Measurements from ENCODE around the gene RAB36.
A peak's percentile ranks its signal among the peaks of the same experiment; 100 is the strongest.
"Not testable (repeated sequence)": the region's sequence is repeated elsewhere in the genome, so short reads cannot be mapped to it uniquely, and the experiment has no call there.

The RAB36 gene

GRCh38 chr22:23121000-23121421 lies 24.3 kb upstream of the RAB36 start:
- DNase-seq (ENCODE audit: low read depth): no peak

DNA sequence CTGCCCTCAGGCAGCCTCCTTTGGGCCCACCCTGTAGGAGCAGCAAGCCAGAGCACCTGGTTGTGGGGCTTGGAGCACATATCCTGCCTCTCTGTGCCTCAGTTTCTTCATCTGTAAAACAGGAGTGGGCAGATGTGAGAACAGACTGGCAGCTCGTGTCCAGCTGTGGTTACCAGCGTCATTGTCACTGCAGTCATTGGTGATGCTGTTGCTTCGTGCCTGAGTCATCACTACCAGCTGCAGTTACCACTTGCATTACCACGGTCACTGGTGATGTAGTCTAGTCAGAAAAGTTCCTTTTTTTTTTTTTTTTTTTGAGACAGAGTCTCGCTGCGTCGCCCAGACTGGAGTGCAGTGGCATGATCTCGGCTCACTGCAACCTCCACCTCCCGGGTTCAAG lies 23.9 kb upstream of the RAB36 start:
- DNase-seq (ENCODE audit: low read depth): no peak

- DNase-seq (ENCODE audit: low read depth): no peak
Observed at GRCh38 chr22:23122216-23122957, 22.9 kb upstream of the RAB36 start.

DNA sequence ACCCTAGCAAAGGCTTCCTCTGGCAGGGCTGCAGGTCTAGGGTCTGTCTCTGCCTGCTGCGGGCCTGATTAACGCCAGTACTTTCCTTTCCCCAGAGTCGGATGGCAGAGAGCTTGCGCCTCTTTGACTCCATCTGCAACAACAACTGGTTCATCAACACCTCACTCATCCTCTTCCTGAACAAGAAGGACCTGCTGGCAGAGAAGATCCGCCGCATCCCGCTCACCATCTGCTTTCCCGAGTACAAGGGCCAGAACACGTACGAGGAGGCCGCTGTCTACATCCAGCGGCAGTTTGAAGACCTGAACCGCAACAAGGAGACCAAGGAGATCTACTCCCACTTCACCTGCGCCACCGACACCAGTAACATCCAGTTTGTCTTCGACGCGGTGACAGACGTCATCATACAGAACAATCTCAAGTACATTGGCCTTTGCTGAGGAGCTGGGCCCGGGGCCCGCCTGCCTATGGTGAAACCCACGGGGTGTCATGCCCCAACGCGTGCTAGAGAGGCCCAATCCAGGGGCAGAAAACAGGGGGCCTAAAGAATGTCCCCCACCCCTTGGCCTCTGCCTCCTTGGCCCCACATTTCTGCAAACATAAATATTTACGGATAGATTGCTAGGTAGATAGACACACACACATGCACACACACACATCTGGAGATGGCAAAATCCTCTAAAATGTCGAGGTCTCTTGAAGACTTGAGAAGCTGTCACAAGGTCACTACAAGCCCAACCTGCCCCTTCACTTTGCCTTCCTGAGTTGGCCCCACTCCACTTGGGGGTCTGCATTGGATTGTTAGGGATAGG lies 22.1 kb upstream of the RAB36 start:
- DNase-seq (ENCODE audit: low read depth): no peak

DNA sequence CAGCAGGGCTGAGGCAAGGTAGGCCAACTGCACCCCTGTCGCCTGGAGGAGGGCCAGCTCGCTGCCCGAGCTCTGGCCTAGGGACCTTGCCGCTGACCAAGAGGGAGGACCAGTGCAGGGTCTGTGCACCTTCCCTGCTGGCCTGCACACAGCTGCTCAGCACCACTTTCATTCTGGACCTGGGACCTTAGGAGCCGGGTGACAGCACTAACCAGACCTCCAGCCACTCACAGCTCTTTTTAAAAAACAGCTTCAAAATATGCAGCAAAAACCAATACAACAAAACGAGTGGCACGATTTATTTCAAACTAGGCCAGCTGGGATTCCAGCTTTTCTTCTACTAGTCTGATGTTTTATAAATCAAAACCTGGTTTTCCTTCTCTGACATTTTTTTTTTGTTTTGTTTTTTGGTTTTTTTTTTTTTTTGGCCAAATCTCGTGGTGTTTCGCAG lies 21.4 kb upstream of the RAB36 start:
- no peak for DNase-seq (ENCODE audit: low read depth)

- DNase-seq (ENCODE audit: low read depth): no peak
Observed at GRCh38 chr22:23124611-23125511, 20.4 kb upstream of the RAB36 start.

DNA sequence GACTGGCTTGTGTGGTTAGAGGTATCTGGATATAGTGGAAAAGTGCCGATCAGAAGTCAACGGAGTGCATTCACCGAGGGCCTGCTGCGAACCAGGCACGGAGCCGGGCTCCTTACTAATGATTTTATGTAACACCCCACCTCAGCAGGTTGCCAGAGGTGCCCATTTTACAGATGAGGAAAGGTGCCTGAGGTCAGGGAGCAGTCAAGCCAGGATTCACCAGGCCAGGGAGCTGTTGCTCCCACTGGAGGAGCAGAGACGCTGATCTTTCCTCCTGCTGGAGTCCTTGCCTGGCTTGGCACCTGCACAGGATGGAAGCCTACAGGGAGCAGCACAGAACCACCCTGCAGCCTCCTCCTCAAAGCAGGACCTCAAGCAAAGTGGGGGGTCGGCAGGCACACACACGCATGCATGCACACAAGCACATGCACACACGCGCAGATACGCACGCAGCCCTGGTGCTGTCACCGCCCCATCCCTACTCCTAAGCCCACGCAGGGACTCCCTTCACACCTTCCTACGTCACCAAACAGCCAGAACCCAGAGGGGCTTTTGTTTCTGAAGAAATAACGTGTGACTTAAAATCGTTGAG lies 19.7 kb upstream of the RAB36 start:
- no peak for DNase-seq (ENCODE audit: low read depth)

DNA sequence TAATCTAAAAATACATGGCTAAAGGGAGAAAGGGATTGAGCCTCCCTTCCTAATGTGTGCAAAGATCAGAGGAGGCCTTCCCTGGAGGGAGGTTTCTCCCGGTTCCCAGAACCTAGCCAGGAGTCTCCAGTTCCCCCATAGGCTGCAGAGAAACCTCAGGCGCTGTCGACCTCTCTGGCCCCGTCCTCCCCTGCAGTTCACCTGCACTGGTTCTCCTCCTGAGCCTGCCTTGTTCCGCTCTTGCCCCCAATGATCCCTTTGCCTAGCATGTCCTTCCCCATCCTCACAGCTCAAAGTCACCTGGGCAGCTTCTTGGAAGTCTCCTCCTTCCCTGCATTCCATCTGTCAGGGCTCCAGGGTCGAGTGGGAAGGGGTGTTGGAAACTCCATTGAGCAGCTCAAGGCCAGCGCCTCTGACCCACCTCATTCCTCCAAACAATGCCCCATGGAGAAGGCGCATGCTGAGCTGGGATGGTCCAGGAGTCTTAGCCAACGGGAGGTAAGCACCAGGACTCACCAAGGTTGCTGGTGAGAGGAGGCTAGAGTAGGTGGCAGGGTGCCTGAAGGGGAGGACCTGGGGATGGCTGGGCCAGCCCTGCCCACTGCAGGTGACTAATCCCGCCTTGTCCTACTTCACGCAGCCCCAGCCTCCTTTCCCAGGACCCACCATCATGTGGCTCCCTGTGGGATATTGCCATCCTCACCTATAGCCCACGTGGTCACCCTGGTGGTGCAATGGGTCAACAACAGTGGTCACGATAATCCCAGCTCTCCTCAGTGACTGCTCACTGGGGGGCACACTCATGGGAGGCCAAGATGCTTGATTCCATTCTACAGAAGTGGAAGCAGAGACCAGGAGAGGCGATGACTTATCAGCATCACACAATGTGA lies 18.9 kb upstream of the RAB36 start:
- no peak for DNase-seq (ENCODE audit: low read depth)

DNA sequence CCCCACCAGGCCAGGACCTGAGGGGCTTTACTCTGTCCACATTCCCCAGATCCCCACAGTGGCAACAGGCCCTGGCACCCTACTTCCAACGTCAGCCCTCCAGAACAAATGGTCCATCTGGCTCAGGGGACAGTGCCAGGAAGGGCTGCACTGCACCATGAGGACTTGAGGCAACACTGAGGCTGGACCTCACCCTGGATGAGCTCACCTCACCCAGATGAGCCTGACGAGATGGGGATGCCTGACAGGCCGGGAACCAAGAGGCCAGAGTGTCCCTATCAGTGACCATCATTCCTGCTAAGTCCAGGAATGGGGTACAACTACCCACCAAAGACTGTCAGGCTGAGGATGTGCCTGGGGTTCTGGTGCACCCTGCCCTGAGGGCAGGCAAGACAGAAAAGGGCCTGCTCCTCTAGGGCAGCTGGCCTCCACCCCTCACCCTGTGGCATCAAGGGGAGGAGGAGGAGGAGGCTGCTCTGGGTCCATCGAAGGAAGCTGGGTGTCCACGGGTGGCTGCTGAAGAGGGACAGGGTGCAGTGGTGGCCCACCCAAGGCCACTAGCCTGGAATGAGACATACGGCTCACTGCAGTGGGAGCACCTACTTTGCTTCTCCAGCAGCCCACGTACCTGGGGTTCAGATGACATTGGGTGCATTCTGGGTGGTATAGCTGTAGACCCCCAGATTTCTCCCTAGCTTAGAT lies 18.1 kb upstream of the RAB36 start:
- DNase-seq (ENCODE audit: low read depth): no peak

DNA sequence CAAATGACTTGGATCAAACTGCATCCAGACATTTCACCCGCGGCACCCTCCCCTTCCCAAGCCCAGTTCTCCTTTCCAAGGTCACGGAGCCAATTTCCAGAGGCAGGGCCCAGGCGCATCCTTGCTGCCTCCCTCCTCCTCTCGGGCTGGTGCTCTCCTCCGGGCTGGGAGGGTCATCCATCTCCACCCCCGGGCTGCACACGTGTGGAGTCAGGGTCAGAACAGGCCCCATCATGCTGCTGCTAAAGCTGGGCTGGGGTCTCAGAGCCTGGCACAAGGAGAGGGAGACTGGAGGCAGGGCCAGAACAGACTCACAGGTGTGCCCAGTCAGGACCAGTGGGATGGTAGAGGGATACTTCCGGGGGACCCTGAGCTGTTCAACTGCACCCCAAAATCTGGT lies 17.5 kb upstream of the RAB36 start:
- DNase-seq (ENCODE audit: low read depth): no peak

DNA sequence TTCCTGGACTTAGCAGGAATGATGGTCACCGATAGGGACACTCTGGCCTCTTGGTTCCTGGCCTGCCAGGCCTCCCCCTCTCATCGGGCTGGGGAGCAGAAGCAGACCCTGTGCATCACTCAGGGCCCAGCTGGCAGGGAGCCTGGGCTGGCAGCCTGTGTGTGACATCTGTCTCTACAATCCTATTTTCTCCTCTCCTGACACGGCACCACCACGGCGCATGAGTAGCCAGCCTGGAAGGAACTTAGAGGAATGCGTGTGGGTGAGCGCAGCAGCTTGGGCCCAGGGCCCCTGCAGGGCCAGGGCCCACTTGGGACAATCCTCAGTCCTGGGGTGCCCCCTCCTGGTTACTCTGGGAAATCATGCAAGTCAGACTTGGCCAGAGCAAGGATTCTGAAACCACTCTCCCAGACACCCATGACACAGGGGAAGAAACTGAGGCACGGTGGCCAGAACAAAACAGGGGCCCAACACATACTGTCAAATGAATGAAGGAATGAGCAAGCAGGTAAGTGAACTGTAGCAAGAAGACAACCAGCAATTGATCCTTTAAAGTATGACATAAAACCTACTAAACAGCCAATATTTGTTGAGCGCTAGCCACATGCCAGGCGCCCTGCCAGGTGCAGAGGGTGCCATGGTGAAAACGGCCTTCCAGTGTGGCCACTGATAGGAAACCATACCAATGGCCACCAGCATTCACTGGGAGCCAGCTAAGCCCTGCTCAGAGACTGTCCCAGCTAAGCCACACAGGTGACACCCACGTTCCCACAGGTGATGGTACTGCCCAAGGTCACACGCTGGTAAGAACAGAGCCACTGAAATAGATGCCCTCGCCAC lies 16.8 kb upstream of the RAB36 start:
- peak; percentile 70 for DNase-seq (ENCODE audit: low read depth)

DNA sequence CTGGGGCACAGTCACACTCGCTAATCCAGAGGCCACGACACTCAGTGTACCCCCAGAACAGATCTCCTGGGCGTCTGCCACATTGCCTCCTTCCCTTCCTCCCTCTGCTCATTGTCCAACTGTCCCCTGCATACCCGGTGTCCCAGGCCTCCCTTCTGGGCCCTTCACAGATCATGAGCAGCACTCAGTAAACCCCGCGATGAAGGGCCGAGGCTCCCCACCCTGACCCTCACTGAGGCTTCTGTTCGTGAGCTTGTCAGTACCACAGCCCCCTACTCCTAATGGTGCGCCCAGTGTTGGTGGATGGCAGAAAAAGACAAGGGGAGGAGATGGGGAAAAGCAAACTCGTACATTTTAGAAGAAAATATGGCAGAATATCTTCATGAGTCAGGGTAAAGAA lies 16.1 kb upstream of the RAB36 start:
- DNase-seq (ENCODE audit: low read depth): no peak

DNA sequence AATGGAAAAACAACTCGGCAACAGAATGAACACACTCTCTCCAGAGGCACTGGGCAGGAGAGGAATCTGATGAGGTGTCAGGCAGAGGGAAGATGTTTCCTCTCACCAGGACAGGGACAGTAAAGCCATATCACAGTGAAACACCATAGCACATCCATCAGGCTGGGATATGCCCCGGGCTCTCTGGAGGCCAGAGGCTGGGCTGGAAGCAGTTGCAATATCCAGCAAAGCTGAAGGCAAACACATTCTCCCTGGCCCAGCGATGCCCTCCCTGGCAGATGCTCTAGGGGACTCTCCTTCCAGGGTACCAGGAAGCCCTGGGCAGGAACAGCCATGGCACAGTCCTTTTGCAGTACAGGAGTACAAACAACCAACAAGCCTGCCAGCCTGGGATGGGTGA lies 14.6 kb upstream of the RAB36 start:
- no peak for DNase-seq (ENCODE audit: low read depth)

DNA sequence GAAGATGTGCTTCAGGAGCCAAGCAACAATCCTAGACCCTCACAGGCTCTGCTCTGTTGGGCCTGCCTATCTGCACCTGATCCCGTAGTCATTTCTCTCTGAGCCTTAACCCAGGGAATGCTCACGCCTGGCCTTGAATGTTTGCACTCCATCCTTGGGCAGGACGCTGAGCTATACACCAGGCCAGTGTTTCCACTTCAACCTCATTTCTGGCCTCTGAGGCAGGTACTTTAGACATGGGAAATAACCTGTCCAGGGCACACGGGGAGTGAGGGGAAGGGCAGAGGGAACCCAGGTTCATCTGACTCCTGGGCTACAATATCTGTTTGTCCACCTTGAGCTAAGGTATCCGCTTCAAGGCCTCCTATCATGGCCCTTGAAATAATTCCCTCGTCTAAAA lies 13.3 kb upstream of the RAB36 start:
- DNase-seq (ENCODE audit: low read depth): no peak

GRCh38 chr22:23132376-23133091 lies 12.7 kb upstream of the RAB36 start:
- no peak for DNase-seq (ENCODE audit: low read depth)

- DNase-seq (ENCODE audit: low read depth): no peak
Observed at GRCh38 chr22:23133922-23134321, 11.4 kb upstream of the RAB36 start.

DNA sequence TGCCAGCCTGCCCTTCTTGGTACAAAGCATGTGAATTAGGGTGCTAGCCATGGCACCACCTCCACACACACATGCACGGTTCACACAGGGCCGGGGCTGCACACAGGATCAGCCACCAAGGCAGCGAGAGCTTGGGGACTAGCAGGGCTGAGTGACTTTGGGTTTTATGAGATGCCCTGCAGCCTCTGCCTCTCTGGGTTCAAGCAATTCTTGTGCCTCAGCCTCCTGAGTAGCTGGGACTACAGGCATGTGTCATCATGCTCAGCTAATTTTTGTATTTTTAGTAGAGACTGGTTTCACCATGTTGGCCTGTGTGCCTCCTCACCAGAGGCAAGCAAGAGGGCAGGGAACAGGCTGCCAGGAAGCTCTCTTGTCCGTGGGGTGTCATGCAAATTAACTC lies 8.3 kb upstream of the RAB36 start:
- DNase-seq (ENCODE audit: low read depth): not testable (repeated sequence)

DNA sequence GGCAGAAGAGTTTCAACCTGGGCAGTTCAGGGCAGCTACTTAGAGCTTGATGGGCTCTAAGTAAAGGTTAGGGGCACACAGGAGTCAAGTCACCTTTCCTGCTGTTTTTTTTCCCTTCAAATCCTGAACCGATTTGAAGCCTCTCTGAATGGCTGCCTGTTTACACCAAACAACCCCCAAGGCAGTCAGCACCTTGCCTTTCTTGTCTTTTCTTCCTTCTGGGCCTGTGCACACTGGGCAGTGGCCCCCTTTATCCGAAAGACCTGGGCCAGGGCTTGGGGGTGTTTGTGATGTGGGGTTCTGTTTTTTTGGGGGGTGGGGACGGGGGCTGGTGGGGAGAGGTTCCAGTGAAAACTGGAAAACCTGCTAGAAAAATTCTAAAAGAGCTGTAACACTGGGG lies 7.8 kb upstream of the RAB36 start:
- DNase-seq (ENCODE audit: low read depth): no peak

All from amniotic epithelial cell (primary cell).